Spleen (tissue), 11 donors: ENCODE measurements around the gene ATP9A. TPM values are rescaled to one million over a fixed set of nuclear protein-coding genes. Genes with fewer than 3 reads are reported as not detected.

Experiments used
- DNase-seq: peaks from one replicate; pipeline ENCODE4 v3.0.0-alpha.2; 2020
- H3K27ac ChIP-seq, 8 donors: fragments of 200-600 bp; sonication (generic) in 7 of 8; 1 replicate in 4 of 8; 2 replicates in 4 of 8; pipeline versions ENCODE4 v1.5.0 to v1.8.0; 2016 to 2021; ENCODE audit warnings: inconsistent platforms in 4 of 8, mild to moderate bottlenecking in 4 of 8, moderate library complexity in 1 of 8
- H3K27me3 ChIP-seq, 7 donors: fragments of 200-600 bp; sonication (generic) in 6 of 7; replicated peaks in 1 of 7; 1 replicate in 4 of 7; 2 replicates in 3 of 7; pipeline versions ENCODE4 v1.5.0 to v1.8.0; 2016 to 2021; ENCODE audit warnings: inconsistent platforms in 3 of 7, mild to moderate bottlenecking in 1 of 7
- H3K36me3 ChIP-seq, 6 donors: fragments of 200-600 bp; sonication (generic) in 5 of 6; 1 replicate in 4 of 6; 2 replicates in 2 of 6; pipeline versions ENCODE4 v1.5.0 to v1.8.0; 2016 to 2021; ENCODE audit warnings: inconsistent platforms in 2 of 6
- H3K4me1 ChIP-seq, 6 donors: fragments of 200-600 bp; sonication (generic) in 5 of 6; 1 replicate in 3 of 6; 2 replicates in 3 of 6; pipeline versions ENCODE4 v1.5.0 to v1.8.0; 2016 to 2021; ENCODE audit warnings: inconsistent platforms in 3 of 6
- H3K4me3 ChIP-seq, 8 donors: fragments of 200-600 bp; sonication (generic) in 7 of 8; 1 replicate in 4 of 8; 2 replicates in 4 of 8; pipeline versions ENCODE4 v1.5.0 to v1.8.0; 2016 to 2021; ENCODE audit warnings: inconsistent platforms in 4 of 8, mild to moderate bottlenecking in 4 of 8, moderate library complexity in 2 of 8
- H3K9me3 ChIP-seq, 8 donors: fragments of 200-600 bp; sonication (generic) in 7 of 8; 1 replicate in 4 of 8; 2 replicates in 4 of 8; pipeline versions ENCODE4 v1.5.0 to v1.8.0; 2016 to 2021; ENCODE audit warnings: inconsistent platforms in 4 of 8
- POLR2A ChIP-seq, 3 donors: fragments of 450-650 bp; IDR thresholded peaks; one replicate each; pipeline ENCODE4 v1.5.1; 2017; ENCODE audit warnings: antibody characterized with exemption in 3 of 3, mild to moderate bottlenecking in 1 of 3
- POLR2AphosphoS5 ChIP-seq, 3 donors: sonication (generic); formaldehyde crosslinking; IDR thresholded peaks; one replicate each; pipeline ENCODE4 v1.5.1; 2017; ENCODE audit warnings: antibody characterized with exemption in 3 of 3
- WGBS, 5 donors: extraction: QIAGEN DNeasy Blood & Tissue Kit in 3 of 5; methylation state at CpG; one replicate each; pipeline versions ENCODE4 v1.1.5 to v1.1.7; 2013 to 2018; 5-methylcytosine and 5-hydroxymethylcytosine counted together
- intact Hi-C: fragments of 100-400 bp; cut with DNase I; formaldehyde crosslinking; loops from one replicate; pipeline ENCODE4 v1.15.0; 2023; ENCODE audit warnings: low total_unique reads
- polyA plus RNA-seq, 3 donors: library from polyadenylated mRNA; stranded (reverse); fragments of 200-250 nt; gene quantifications; one replicate each; pipeline ENCODE4 v1.2.1, GENCODE V29; 2013
- total RNA-seq, 7 donors: library from RNA; depleted of rRNA in 3 of 7; stranded (reverse); fragments of >200 nt in 3 of 7; fragmentation: NEBNext Ultra II Directional in 4 of 7; extraction: Animal tissue kit (Norgen Biotek cat#: 25700) in 4 of 7; gene quantifications; one replicate each; pipeline versions ENCODE4 v1.1.0 to v1.2.1, GENCODE V29; 2016 to 2021
- TF ChIP-seq, protein P1 (sequence below), 11 experiments: fragments of 200-600 bp in 7 of 11; fragments of 450-650 bp in 4 of 11; sonication (generic) in 4 of 11; IDR thresholded peaks in 8 of 11; conservative IDR thresholded peaks in 3 of 11; 1 replicate in 7 of 11; 2 replicates in 4 of 11; pipeline versions ENCODE4 v1.4.0 to v1.8.0; 2016 to 2021; ENCODE audit warnings: antibody characterized with exemption in 11 of 11, inconsistent platforms in 4 of 11, mild to moderate bottlenecking in 1 of 11
- donor health status: healthy with polysubstance abuse.
- donor health status: DM: no; HTN: no; CAD: no; lungs with moderate emphysema.
- donor health status: DM: no; HTN: no; CAD: no.
- donor health status: Bipolar disorder and iron deficiency.
- donor health status: healthy.
- donor health status: DM: no; HTN: no; CAD: no.
- donor health status: DM: yes; HTN: yes; CAD: no.

ATP9A gene
- total and polyA plus RNA-seq, 10 donors = 0.37 to 11.5 (median 7.6) TPM

DNA sequence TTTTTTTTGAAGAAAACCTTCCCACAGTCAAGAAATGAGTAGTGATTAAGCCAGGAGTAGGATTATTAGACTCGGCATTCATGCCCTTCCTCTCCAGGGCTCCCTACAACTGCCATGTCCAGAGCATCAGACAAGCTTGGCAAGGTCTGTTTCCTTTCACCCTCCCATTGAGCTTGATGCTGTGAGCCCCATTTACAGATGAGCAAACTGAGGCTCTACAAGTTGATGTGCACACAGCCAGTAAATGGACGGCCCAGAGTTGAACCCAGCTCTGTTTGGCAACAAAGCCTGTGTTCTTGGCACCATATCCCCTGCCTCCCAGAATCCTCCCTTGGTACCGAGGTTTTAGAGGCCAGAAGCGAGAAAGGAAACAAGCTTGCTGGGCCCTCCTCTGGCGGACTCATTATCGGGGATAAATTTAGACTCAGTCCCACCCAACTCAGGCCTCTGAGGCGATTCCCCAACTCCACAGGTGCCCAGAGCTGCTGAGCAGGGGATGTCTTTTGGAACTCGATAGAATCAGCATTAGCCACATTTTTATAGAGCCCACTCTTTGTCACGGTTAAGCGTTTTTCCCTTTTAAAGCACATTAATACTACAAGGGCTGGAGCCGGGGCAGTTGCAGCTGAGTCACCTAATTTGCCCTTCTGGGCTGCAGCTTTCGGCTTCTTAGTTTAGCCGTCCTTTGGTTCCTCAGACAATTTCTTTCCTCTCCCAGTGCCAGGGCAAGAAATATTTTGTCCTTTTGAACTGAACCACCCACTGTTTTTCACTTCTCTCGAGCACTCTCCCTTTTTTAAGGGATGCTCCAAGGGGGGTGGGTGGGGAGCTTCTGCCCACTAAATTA lies 202.7 kb downstream of the ATP9A start:
- Histone ChIP-seq H3K27ac (no peak overlapping the region), H3K27me3 (peaks cover 0 to 53% (median 29%) of the 10 kb centered on the region in 7 donors), H3K36me3 (no peaks in the 10 kb centered on the region), H3K9me3 (peaks cover 0 to 8% (median 0%) of the 10 kb centered on the region in 8 donors), H3K4me3 (no peak overlapping the region), H3K4me1 (peaks cover 13 to 38% (median 30%) of the 10 kb centered on the region in 6 donors)
- DNase-seq = no peak
- TF ChIP-seq POLR2AphosphoS5 (IDR thresholded peaks at IDR 0.05) = no peak
- TF ChIP-seq POLR2A (IDR thresholded peaks at IDR 0.05) = no peak
- TF ChIP-seq, protein P1, sequence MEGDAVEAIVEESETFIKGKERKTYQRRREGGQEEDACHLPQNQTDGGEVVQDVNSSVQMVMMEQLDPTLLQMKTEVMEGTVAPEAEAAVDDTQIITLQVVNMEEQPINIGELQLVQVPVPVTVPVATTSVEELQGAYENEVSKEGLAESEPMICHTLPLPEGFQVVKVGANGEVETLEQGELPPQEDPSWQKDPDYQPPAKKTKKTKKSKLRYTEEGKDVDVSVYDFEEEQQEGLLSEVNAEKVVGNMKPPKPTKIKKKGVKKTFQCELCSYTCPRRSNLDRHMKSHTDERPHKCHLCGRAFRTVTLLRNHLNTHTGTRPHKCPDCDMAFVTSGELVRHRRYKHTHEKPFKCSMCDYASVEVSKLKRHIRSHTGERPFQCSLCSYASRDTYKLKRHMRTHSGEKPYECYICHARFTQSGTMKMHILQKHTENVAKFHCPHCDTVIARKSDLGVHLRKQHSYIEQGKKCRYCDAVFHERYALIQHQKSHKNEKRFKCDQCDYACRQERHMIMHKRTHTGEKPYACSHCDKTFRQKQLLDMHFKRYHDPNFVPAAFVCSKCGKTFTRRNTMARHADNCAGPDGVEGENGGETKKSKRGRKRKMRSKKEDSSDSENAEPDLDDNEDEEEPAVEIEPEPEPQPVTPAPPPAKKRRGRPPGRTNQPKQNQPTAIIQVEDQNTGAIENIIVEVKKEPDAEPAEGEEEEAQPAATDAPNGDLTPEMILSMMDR (IDR thresholded peaks at IDR 0.05 in 8 of 11, conservative IDR thresholded peaks at IDR 0.05 in 3 of 11) = no peak
- intact Hi-C loops = no loop called here
- 64 to 70% (median 66%) methylated on average over 14 of the region's 14 CpGs for WGBS, 5 donors

DNA sequence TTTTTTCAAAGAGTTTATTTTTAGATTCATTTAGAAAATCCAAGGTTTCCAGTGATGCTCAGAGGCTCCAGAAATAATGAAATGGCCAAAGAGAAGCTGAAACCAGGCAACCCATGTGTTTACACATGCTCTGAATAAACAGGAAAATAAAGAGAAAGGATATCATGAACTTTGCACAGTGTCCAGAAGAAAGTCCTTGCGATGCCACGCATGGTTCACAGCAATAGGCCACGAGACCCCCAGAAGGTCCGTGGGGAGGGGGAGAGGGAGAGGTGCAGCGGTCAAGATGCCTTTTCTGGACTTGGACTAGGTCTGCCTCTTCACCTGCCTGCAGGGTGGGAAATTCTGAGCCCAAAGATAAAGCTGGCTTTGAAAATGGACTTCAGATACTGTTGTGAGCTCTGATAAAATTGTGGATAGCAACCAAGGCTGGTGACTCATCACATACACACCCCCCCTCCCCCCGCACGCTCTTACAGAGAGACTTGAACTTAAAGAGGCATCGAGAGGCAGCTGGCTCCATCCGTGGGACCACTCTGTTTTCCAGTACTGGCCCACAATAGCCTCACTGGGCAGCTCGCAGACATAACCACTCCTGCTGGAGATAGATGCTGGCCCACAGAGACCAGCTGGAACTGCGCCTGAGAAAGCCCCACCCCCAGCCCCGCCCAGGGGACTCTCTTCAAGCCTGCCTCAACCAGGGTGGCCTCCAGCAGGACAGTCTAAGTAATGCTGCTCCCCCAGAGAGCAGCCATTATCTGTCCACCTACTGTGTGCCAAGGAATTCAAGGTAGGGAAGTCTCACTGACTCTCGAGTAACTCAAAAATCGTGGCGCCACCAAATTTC lies 204.5 kb downstream of the ATP9A start:
- 38 to 54% (median 50%) methylated on average over 13 to 15 of the region's 15 CpGs for WGBS, 5 donors
- H3K27ac ChIP-seq = peak overlapping the region in 4 of 8 donors; percentile 45 to 92 (median 70)
- no peak for DNase-seq
- H3K9me3 ChIP-seq = peaks cover 0 to 8% (median 0%) of the 10 kb centered on the region in 8 donors
- peaks cover 0 to 71% (median 36%) of the 10 kb centered on the region in 7 donors for H3K27me3 ChIP-seq
- peaks cover 13 to 42% (median 32%) of the 10 kb centered on the region in 6 donors for H3K4me1 ChIP-seq
- H3K4me3 ChIP-seq = peak overlapping the region in 1 of 8 donors; percentile 54
- intact Hi-C loops = no loop called here
- no peaks in the 10 kb centered on the region for H3K36me3 ChIP-seq
- peak in 1 of 3 donors; percentile 27 for TF ChIP-seq POLR2AphosphoS5 (IDR thresholded peaks at IDR 0.05)
- TF ChIP-seq POLR2A (IDR thresholded peaks at IDR 0.05) = no peak

DNA sequence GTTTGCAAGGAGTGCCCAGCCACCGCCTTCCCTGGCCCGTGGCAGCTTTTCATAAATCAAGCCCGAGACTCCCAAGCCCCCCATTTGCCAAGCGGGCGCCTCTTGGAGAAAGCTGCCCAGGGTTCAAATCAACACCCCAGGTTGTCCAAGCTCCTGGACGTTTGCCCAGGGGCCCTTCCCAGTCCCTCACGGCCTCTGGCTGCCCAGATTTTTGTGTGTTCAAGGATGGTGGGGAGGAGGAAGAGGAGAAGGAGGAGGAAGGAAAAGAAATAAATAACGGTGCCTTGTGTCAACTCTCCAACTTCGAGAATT lies 205.1 kb downstream of the ATP9A start:
- 3 to 8% (median 7%) methylated on average over 6 to 9 of the region's 9 CpGs for WGBS, 5 donors
- Histone ChIP-seq H3K36me3 (no peaks in the 10 kb centered on the region), H3K4me1 (peaks cover 13 to 42% (median 32%) of the 10 kb centered on the region in 6 donors), H3K4me3 (peak overlapping the region in 7 of 8 donors; percentile 28 to 67 (median 43)), H3K9me3 (peaks cover 0 to 2% (median 0%) of the 10 kb centered on the region in 8 donors), H3K27me3 (peaks cover 0 to 77% (median 36%) of the 10 kb centered on the region in 7 donors), H3K27ac (peak overlapping the region in 7 of 8 donors; percentile 63 to 92 (median 76))
- TF ChIP-seq POLR2AphosphoS5 (IDR thresholded peaks at IDR 0.05) = no peak
- no peak for TF ChIP-seq POLR2A (IDR thresholded peaks at IDR 0.05)
- TF ChIP-seq, protein P1 (IDR thresholded peaks at IDR 0.05 in 8 of 11, conservative IDR thresholded peaks at IDR 0.05 in 3 of 11) = no peak
- no peak for DNase-seq
- intact Hi-C loops = no loop called here

DNA sequence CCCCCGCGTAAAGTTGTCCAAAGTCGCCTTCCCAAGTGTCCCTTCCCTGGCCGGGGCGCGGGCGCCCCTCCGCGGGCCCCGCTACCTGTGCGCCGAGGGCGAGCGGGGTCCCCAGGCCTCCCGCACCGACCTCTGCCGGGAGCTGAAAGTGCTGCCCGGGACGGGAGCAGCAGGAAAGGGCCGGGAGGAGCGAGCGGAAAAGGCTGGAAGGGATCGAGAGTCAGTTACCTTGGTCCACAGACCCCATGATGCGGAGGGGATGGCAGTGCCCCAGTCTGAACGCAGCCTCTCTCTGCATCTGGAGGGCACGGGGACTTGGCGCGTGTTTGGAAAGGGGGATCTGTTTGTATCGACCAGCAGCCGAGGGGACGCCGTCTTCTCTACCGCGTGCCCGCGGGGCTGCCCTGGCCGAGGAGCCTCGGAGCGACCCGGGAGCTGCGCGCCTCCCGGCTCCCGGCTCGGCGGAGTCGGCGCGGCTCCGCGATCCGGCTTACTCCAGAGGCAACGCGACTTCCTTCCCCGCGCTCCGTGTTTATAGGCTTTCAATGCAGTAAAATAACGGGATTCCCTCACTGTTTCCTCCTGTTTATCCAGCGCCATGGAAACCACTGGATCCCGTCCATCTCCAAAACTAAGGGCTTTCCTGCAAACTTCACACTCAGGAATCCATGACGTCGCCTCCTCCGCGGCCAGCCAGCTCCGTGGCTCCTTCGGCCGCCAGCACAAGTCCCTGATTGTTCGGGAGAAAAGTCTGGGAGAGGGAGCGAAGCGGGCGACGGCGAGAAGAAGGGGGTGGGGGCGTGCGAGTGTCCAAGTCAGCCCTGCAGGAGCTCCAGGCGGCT lies 205.6 kb downstream of the ATP9A start:
- Histone ChIP-seq H3K27me3 (peaks cover 0 to 82% (median 36%) of the 10 kb centered on the region in 7 donors), H3K4me1 (peaks cover 13 to 42% (median 32%) of the 10 kb centered on the region in 6 donors), H3K4me3 (peak overlapping the region; percentile 20 to 67 (median 42)), H3K9me3 (no peaks in the 10 kb centered on the region), H3K36me3 (no peaks in the 10 kb centered on the region), H3K27ac (peak overlapping the region in 7 of 8 donors; percentile 63 to 92 (median 76))
- TF ChIP-seq POLR2AphosphoS5 (IDR thresholded peaks at IDR 0.05) (peak; percentile 64 to 84 (median 74)), POLR2A (IDR thresholded peaks at IDR 0.05) (peak in 1 of 3 donors; percentile 23)
- TF ChIP-seq, protein P1 (IDR thresholded peaks at IDR 0.05 in 8 of 11, conservative IDR thresholded peaks at IDR 0.05 in 3 of 11) = peak in 3 of 11 experiments; percentile 22 to 35 (median 28)
- DNase-seq = peak; percentile 77
- 1 to 2% (median 1%) methylated on average over 24 to 76 of the region's 76 CpGs for WGBS, 5 donors
- intact Hi-C loops = no loop called here
